ENCODE data around the gene SYNGR1. TPM values are rescaled to one million over a fixed set of nuclear protein-coding genes. Genes with fewer than 3 reads are reported as not detected.

SYNGR1 gene
- 16.2 and 23.8 TPM in 2 replicates for polyA plus RNA-seq

GRCh38 chr22:39349967-39350726 is at the start of gene SYNGR1:
TSS of gene SYNGR1 (plus strand) at chr22:39349991. CDS start at chr22:39350011, 20 bp downstream.

GRCh38 chr22:39319284-39320022 is 30.3 kb upstream of the SYNGR1 start, which contains the start of gene RPL3:
TSS of gene RPL3 (minus strand) at chr22:39319623. CDS start at chr22:39319597, 26 bp downstream.

Other genes starting within 250 kb of the SYNGR1 start
- gene CBX7, start 197.3 kb upstream of the SYNGR1 start, polyA plus RNA-seq, result 1.8 and 2.2 TPM in 2 replicates
- gene PDGFB, start 105.0 kb upstream of the SYNGR1 start, polyA plus RNA-seq, result 0.90 and 1.1 TPM in 2 replicates
- 223 and 340 TPM in 2 replicates for gene RPL3, start 30.4 kb upstream of the SYNGR1 start, polyA plus RNA-seq
- 1.5 and 1.6 TPM in 2 replicates for gene TAB1, start 49.8 kb downstream of the SYNGR1 start, polyA plus RNA-seq
- 3.1 and 3.9 TPM in 2 replicates for gene MGAT3, start 107.0 kb downstream of the SYNGR1 start, polyA plus RNA-seq
- 9.0 and 9.3 TPM in 2 replicates for gene MIEF1, start 152.3 kb downstream of the SYNGR1 start, polyA plus RNA-seq
- 170 and 218 TPM in 2 replicates for gene ATF4, start 170.6 kb downstream of the SYNGR1 start, polyA plus RNA-seq
- 29.7 and 37.0 TPM in 2 replicates for gene RPS19BP1, start 182.8 kb downstream of the SYNGR1 start, polyA plus RNA-seq
- gene CACNA1I, start 220.8 kb downstream of the SYNGR1 start, polyA plus RNA-seq, result 0.09 TPM in 1 of 2 replicates, not detected in the other

Data from Purkinje cell (primary cell).